Brain microvascular endothelial cell (primary cell): ENCODE results near the gene LRRC8A.
"Not testable (repeated sequence)": the region's sequence is repeated elsewhere in the genome, so short reads cannot be mapped to it uniquely, and the experiment has no call there.

Source experiments
- DNase-seq: peaks from one replicate; pipeline ENCODE4 v3.0.0-alpha.2; 2020
- H3K27ac ChIP-seq: fragments of 250-450 bp; sonication (Bioruptor Pico); 2 replicates; pipeline ENCODE4 v1.5.1; 2020; ENCODE audit warnings: mild to moderate bottlenecking, moderate library complexity
- H3K27me3 ChIP-seq: fragments of 250-450 bp; sonication (Bioruptor Pico); replicated peaks from 2 replicates; pipeline ENCODE4 v1.5.1; 2020; ENCODE audit warnings: mild to moderate bottlenecking
- H3K36me3 ChIP-seq: fragments of 250-450 bp; sonication (Bioruptor Pico); replicated peaks from 2 replicates; pipeline ENCODE4 v1.5.1; 2020; ENCODE audit warnings: mild to moderate bottlenecking
- H3K4me3 ChIP-seq: 2 replicates; pipeline ENCODE4 v1.5.1; 2011; ENCODE audit warnings: low read depth, mild to moderate bottlenecking, control low read depth, low read length, moderate library complexity
- CTCF ChIP-seq: IDR thresholded peaks from 2 replicates; pipeline ENCODE4 v1.5.1; 2011; ENCODE audit warnings: low read depth, mild to moderate bottlenecking, moderate library complexity, low read length, control low read depth, inconsistent platforms; ENCODE audit errors: missing control alignments
- in situ Hi-C: cut with HindIII; loops from 2 replicates; pipeline ENCODE4 v1.10.0; 2017; ENCODE audit warnings: low sequenced_read_pairs, low pct_ligation_motif_present

Gene LRRC8A

GRCh38 chr9:128863647-128864046, 18.3 kb upstream of the LRRC8A start:
- Histone ChIP-seq H3K36me3 (no peaks in the 10 kb centered on the region), H3K4me3 (no peak overlapping the region), H3K27me3 (no peaks in the 10 kb centered on the region), H3K27ac (no peak overlapping the region)
- in situ Hi-C loops: no loop called here
- DNase-seq: no peak
- peak; percentile 94 for TF ChIP-seq CTCF

- H3K36me3 ChIP-seq: no peaks in the 10 kb centered on the region
- no peaks in the 10 kb centered on the region for H3K27me3 ChIP-seq
- H3K4me3 ChIP-seq: no peak overlapping the region
- no peak overlapping the region for H3K27ac ChIP-seq
- no peak for DNase-seq
- TF ChIP-seq CTCF: no peak
- in situ Hi-C loops: no loop called here
Observed at GRCh38 chr9:128870128-128870940, 11.6 kb upstream of the LRRC8A start.

- H3K27me3 ChIP-seq, DNase-seq, H3K4me3 ChIP-seq, H3K27ac ChIP-seq, in situ Hi-C loops, H3K36me3 ChIP-seq: not testable (repeated sequence)
Observed at GRCh38 chr9:128870941-128871265, 11.0 kb upstream of the LRRC8A start.

GRCh38 chr9:128877852-128878251, 4.1 kb upstream of the LRRC8A start:
- Histone ChIP-seq H3K27me3 (no peaks in the 10 kb centered on the region), H3K4me3 (no peak overlapping the region), H3K27ac (no peak overlapping the region), H3K36me3 (no peaks in the 10 kb centered on the region)
- in situ Hi-C loops: no loop called here
- no peak for DNase-seq
- no peak for TF ChIP-seq CTCF

GRCh38 chr9:128882677-128883603, 1.0 kb downstream of the LRRC8A start:
- peak overlapping the region; percentile 93 for H3K4me3 ChIP-seq
- H3K27ac ChIP-seq: peak overlapping the region; percentile 69
- DNase-seq: no peak
- H3K27me3 ChIP-seq: no peaks in the 10 kb centered on the region
- H3K36me3 ChIP-seq: peaks cover 15% of the 10 kb centered on the region
- in situ Hi-C loops: no loop called here
- TF ChIP-seq CTCF: no peak

GRCh38 chr9:128884164-128884563, 2.2 kb downstream of the LRRC8A start:
- in situ Hi-C loops: no loop called here
- Histone ChIP-seq H3K27ac (no peak overlapping the region), H3K4me3 (no peak overlapping the region), H3K36me3 (peaks cover 21% of the 10 kb centered on the region), H3K27me3 (no peaks in the 10 kb centered on the region)
- no peak for DNase-seq
- TF ChIP-seq CTCF: no peak
